ENCODE data around the gene ATAD3A.
"Not testable (repeated sequence)": the region's sequence is repeated elsewhere in the genome, so short reads cannot be mapped to it uniquely, and the experiment has no call there.

ATAD3A gene

GRCh38 chr1:1477206-1477605, 34.8 kb upstream of the ATAD3A start:
- no peak for TF ChIP-seq CTCF (IDR thresholded peaks at IDR 0.05; ENCODE audit: extremely low read depth, missing control alignments)
- DNase-seq (ENCODE audit: low spot score), result no peak

DNA sequence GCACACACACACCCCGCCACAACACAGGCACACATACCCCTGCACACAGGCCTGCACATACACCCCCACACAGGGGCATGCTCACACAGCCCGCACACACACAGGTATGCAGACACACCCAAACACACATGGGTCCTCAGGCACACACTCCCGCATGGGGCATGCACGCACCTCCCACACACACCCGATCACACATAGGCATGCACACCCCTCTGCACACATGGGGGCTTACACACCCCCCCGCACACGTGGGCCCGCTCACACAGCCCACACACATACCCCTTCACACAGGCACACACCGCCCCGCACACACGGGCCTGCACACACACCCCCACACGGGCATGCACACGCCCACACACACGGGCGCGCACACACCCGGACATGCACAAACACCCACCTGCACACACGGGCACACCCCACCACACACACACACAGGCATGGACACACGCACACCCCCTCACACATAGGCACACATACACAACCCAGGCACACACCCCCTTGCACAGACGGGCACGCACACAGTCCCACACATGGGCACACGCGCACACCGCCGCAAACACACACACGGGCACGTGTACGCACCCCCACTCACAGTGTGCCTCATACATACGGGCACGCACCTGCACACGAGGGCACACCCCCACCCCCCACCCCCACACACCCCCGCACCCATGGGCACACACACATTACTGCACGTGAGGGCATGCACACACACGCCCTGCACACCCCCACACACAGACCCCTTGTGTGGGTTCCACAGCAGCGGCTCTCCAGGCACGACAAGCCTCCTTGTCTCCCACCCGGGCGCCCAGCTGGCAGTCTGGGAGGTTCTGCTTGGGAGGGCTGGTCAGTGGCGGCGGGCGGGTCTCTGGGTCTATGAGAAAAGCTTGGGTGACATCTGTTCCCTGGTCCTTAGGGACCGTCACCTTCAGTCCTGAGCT, 32.1 kb upstream of the ATAD3A start:
- TF ChIP-seq CTCF (IDR thresholded peaks at IDR 0.05; ENCODE audit: extremely low read depth, missing control alignments), result no peak
- DNase-seq (ENCODE audit: low spot score), result no peak

DNA sequence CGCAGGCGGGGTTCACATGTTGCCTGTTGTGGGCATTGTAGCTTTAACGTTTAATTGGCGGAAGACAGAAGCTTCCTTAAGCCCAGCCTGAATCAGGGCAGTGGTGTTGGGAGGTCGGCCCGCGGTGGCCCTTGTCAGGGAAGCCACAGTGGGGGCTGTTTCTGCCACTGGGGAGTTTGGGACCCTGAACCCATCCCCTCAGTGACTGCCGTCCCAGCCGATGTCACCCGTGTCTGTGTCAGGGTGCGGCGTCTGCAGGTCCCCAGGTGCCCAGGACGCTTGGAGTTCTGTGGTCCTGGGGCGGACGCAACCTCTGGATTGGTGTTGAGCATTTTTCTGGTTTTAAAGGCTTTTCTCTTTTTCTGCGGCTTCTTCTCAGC, 31.5 kb upstream of the ATAD3A start:
- not testable (repeated sequence) for DNase-seq (ENCODE audit: low spot score)

GRCh38 chr1:1481811-1482210, 30.2 kb upstream of the ATAD3A start:
- DNase-seq (ENCODE audit: low spot score), result not testable (repeated sequence)

DNA sequence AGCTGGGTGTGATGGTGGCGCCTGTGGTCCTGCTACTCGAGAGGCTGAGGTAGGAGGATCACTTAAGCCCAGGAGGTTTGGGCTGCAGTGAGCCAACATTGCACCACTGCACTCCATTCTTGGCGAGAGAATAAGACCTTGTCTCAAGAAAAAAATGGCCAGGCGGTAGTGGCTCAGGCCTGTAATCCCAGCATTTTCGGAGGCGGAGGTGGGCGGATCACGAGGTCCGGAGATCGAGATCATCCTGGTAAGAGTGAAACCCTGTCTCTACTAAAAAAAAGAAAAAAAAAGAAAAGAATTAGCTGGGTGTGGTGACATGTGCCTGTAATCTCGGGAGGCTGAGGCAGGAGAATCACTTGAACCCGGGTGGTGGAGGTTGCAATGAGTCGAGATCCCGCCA, 29.1 kb upstream of the ATAD3A start:
- TF ChIP-seq CTCF (IDR thresholded peaks at IDR 0.05; ENCODE audit: extremely low read depth, missing control alignments), result no peak
- DNase-seq (ENCODE audit: low spot score), result no peak

GRCh38 chr1:1483714-1484113, 28.2 kb upstream of the ATAD3A start:
- DNase-seq (ENCODE audit: low spot score), result no peak
- no peak for TF ChIP-seq CTCF (IDR thresholded peaks at IDR 0.05; ENCODE audit: extremely low read depth, missing control alignments)

- DNase-seq (ENCODE audit: low spot score), result not testable (repeated sequence)
These were observed 26.8 kb upstream of the ATAD3A start for GRCh38 chr1:1484976-1485750.

GRCh38 chr1:1485755-1486317, 26.1 kb upstream of the ATAD3A start:
- not testable (repeated sequence) for DNase-seq (ENCODE audit: low spot score)

DNA sequence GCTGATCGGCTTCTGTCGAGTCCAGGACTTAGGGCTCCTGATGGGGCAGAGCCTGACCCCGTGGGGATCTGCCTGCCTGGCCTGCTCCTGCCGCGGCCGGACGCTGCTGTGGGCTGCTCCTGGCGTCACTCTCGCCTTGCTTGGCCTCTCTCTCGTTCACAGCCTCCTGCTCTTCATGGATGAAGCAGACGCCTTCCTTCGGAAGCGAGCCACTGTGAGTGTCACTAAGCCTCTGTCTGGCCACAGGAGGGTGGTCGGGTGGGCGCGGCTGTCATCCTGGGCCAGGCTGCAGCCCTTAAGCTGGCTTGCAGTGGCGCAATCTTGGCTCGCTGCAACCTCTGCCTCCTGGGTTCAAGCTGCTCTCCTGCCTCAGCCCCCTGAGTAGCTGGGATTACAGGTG, 24.3 kb upstream of the ATAD3A start:
- no peak for DNase-seq (ENCODE audit: low spot score)
- no peak for TF ChIP-seq CTCF (IDR thresholded peaks at IDR 0.05; ENCODE audit: extremely low read depth, missing control alignments)

Measured in GM20000 (cell line).